Stimulated activated CD4-positive, alpha-beta T cell treated with anti-CD3 and anti-CD28 coated beads, TNF-alpha, amount 100 ng/mL, for 1 hour (primary cell): ENCODE measurements around the gene DSP.

Experiments used
- DNase-seq, 3 donors: peaks; one replicate each; pipeline ENCODE4 v3.0.0-alpha.2; 2020; ENCODE audit warnings: low read depth in 3 of 3, low spot score in 1 of 3

DSP gene

GRCh38 chr6:7537565-7538174, 3.8 kb upstream of the DSP start:
- DNase-seq = no peak

- no peak for DNase-seq
These were observed 3.0 kb upstream of the DSP start for GRCh38 chr6:7538484-7538883.

- no peak for DNase-seq
These were observed 876 bp upstream of the DSP start for GRCh38 chr6:7540595-7540994.

- DNase-seq = no peak
These were observed 798 bp downstream of the DSP start for GRCh38 chr6:7542065-7542873.

GRCh38 chr6:7542874-7543624, 1.6 kb downstream of the DSP start:
- DNase-seq = no peak

- no peak for DNase-seq
These were observed 2.4 kb downstream of the DSP start for GRCh38 chr6:7543789-7544424.

- no peak for DNase-seq
These were observed 3.1 kb downstream of the DSP start for GRCh38 chr6:7544597-7544996.

- no peak for DNase-seq
These were observed 4.0 kb downstream of the DSP start for GRCh38 chr6:7545316-7546019.

- no peak for DNase-seq
These were observed 4.5 kb downstream of the DSP start for GRCh38 chr6:7546020-7546369.

GRCh38 chr6:7546383-7546782, 4.9 kb downstream of the DSP start:
- no peak for DNase-seq

- DNase-seq = no peak
These were observed 5.4 kb downstream of the DSP start for GRCh38 chr6:7546896-7547295.

- no peak for DNase-seq
These were observed 5.8 kb downstream of the DSP start for GRCh38 chr6:7547315-7547714.

- DNase-seq = no peak
These were observed 8.9 kb downstream of the DSP start for GRCh38 chr6:7550433-7550801.

- no peak for DNase-seq
These were observed 13.2 kb downstream of the DSP start for GRCh38 chr6:7554533-7555275.

GRCh38 chr6:7555671-7556070, 14.2 kb downstream of the DSP start:
- DNase-seq = no peak

- DNase-seq = no peak
These were observed 15.1 kb downstream of the DSP start for GRCh38 chr6:7556394-7557106.

- DNase-seq = no peak
These were observed 16.2 kb downstream of the DSP start for GRCh38 chr6:7557652-7558051.

GRCh38 chr6:7558781-7559180, 17.3 kb downstream of the DSP start:
- DNase-seq = no peak

- DNase-seq = no peak
These were observed 17.7 kb downstream of the DSP start for GRCh38 chr6:7559196-7559595.
